ENCODE results near the gene NR2F2. TPM values are rescaled to one million over a fixed set of nuclear protein-coding genes. Genes with fewer than 3 reads are reported as not detected.

Gene NR2F2
- polyA plus RNA-seq, 1 of the 3 experiments (the other 2 are of a cell fraction): 3.9 TPM

DNA sequence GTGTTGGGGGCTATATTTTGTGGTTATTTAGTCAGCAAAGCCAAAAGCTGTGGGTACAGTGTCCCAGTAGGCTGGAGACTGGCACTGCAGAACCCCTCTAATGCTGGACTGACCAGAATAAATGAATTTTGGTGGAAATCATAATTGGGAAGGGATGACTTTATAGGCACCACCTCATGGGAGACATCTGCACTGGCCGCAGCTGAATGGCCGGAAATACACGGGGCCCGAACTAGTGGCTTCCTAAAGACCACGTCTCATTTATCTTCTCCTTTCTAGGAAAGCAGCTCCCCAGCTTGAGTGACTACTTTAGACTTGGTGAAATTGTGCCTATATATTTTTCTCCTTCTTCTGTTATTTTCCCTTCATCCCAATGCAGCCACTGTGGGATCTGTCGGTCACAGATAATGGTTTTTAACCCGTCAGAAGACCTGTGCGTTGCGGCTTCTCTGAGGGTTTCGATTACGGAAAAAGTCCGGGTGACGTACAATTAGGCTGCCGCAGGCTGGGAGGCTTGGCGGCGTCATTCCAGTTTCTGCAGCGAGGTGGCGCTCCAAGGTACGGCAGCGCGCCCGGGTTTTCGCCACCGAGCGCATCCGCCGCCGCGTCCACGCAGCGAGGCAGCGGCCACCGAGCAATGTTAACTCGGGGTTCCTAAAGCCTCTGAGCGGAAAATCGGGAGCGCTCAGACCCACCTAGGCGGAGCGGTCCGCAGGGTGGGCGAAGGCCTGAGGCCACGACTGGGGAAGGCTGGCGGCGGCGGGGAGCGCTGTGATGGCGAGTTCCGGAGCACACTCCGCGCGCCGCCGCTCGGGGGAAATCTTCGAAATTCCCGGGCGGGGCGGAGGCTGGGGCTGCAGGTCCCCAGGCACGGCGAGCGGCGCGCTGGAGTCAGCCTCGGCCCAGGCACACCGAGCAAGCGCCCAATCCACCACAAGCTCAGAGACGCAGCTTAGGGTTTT lies 26.3 kb downstream of the NR2F2 start:
- Histone ChIP-seq H3K4me2 (peak overlapping the region; percentile 91), H3K4me1 (ENCODE audit: control insufficient read depth in 1 of 2, insufficient read depth in 2 of 2, low read depth in 1 of 2, low read length in 1 of 2) (peaks cover 0 to 4% of the 10 kb centered on the region in 2 experiments; a peak in 1 of 4 replicates), H3K27me3 (ENCODE audit: insufficient read depth) (peaks cover 90% of the 10 kb centered on the region), H3K36me3 (replicated peaks in 1 of 2; ENCODE audit: control insufficient read depth in 1 of 2, insufficient read depth in 2 of 2, low read length in 1 of 2) (no peaks in the 10 kb centered on the region), H3K9me3 (no peaks in the 10 kb centered on the region), H2AFZ (ENCODE audit: low read depth) (peak overlapping the region; percentile 78), H3K4me3 (ENCODE audit: low read depth in 2 of 2, low read length in 1 of 2) (peak overlapping the region; percentile 54 to 82), H3F3A (replicated peaks; ENCODE audit: insufficient read depth) (no peaks in the 10 kb centered on the region), H4K20me1 (ENCODE audit: insufficient read depth) (no peaks in the 10 kb centered on the region), H3K27ac (ENCODE audit: low read depth in 2 of 2, low read length in 1 of 2) (no peak overlapping the region), H3K79me2 (ENCODE audit: insufficient read depth) (no peaks in the 10 kb centered on the region), H3K9me2 (no peaks in the 10 kb centered on the region), H3K9ac (no peak overlapping the region; the same call in 1 of the 2 replicates)
- TF ChIP-seq RXRA (IDR thresholded peaks at IDR 0.05; ENCODE audit: borderline replicate concordance, low read depth): no peak
- TF ChIP-seq MXI1 (IDR thresholded peaks at IDR 0.05; ENCODE audit: low read depth, low read length): 0 out of 2 replicates have a peak, but pooled peaks have one; percentile 37
- TF ChIP-seq, protein P1, sequence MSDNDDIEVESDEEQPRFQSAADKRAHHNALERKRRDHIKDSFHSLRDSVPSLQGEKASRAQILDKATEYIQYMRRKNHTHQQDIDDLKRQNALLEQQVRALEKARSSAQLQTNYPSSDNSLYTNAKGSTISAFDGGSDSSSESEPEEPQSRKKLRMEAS (IDR thresholded peaks at IDR 0.05; ENCODE audit: low read depth): 0 out of 2 replicates have a peak, but pooled peaks have one; percentile 35
- TF ChIP-seq SMC3 (IDR thresholded peaks at IDR 0.05; ENCODE audit: low read depth, low read length): peak; percentile 72
- TF ChIP-seq RAD21 (IDR thresholded peaks at IDR 0.05; ENCODE audit: low read length): peak; percentile 67
- TF ChIP-seq TEAD4 (IDR thresholded peaks at IDR 0.05; ENCODE audit: borderline replicate concordance, insufficient read depth): no peak
- TF ChIP-seq EZH2phosphoT487 (IDR thresholded peaks at IDR 0.05; ENCODE audit: borderline replicate concordance, low read depth): no peak
- TF ChIP-seq, protein P2, sequence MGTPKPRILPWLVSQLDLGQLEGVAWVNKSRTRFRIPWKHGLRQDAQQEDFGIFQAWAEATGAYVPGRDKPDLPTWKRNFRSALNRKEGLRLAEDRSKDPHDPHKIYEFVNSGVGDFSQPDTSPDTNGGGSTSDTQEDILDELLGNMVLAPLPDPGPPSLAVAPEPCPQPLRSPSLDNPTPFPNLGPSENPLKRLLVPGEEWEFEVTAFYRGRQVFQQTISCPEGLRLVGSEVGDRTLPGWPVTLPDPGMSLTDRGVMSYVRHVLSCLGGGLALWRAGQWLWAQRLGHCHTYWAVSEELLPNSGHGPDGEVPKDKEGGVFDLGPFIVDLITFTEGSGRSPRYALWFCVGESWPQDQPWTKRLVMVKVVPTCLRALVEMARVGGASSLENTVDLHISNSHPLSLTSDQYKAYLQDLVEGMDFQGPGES (IDR thresholded peaks at IDR 0.05; ENCODE audit: low read depth, low read length): no peak
- no peak for TF ChIP-seq NRF1 (IDR thresholded peaks at IDR 0.05; ENCODE audit: low read depth, low read length)
- TF ChIP-seq, protein P3, sequence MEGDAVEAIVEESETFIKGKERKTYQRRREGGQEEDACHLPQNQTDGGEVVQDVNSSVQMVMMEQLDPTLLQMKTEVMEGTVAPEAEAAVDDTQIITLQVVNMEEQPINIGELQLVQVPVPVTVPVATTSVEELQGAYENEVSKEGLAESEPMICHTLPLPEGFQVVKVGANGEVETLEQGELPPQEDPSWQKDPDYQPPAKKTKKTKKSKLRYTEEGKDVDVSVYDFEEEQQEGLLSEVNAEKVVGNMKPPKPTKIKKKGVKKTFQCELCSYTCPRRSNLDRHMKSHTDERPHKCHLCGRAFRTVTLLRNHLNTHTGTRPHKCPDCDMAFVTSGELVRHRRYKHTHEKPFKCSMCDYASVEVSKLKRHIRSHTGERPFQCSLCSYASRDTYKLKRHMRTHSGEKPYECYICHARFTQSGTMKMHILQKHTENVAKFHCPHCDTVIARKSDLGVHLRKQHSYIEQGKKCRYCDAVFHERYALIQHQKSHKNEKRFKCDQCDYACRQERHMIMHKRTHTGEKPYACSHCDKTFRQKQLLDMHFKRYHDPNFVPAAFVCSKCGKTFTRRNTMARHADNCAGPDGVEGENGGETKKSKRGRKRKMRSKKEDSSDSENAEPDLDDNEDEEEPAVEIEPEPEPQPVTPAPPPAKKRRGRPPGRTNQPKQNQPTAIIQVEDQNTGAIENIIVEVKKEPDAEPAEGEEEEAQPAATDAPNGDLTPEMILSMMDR (IDR thresholded peaks at IDR 0.05): peak; percentile 92
- under 1% methylated on average over 25 of the region's 67 CpGs for WGBS (ENCODE audit: low lambda C conversion rate)
- CTCF ChIA-PET: interaction anchor here (0.6 to 8.0 kb wide), 21 partner anchors 8 to 1687 kb away, joined by 3 to 102 read pairs (median 4); no protein-coding TSS in a partner anchor
- DNase-seq: peak; percentile 86
- POLR2A ChIA-PET: no interaction called here
